Tibial artery (tissue), 4 donors: ENCODE measurements around the gene DNPEP.

Source experiments
- DNase-seq, 2 donors: peaks; one replicate each; pipeline ENCODE4 v3.0.0-alpha.2; 2019
- H3K27ac ChIP-seq, 2 donors: fragments of 200-600 bp; sonication (generic) in 1 of 2; 1 replicate in 1 of 2; 2 replicates in 1 of 2; pipeline ENCODE4 v1.5.1; 2018 to 2019; ENCODE audit warnings: mild to moderate bottlenecking in 1 of 2
- H3K27me3 ChIP-seq, 2 donors: fragments of 200-600 bp; sonication (generic) in 1 of 2; one replicate each; pipeline versions ENCODE4 v1.5.1 to v1.6.0; 2016 to 2019
- H3K36me3 ChIP-seq, 3 donors: fragments of 200-600 bp; sonication (generic) in 2 of 3; one replicate each; pipeline ENCODE4 v1.5.1; 2016 to 2019; ENCODE audit warnings: mild to moderate bottlenecking in 2 of 3
- H3K4me1 ChIP-seq, 4 donors: fragments of 200-600 bp; sonication (generic) in 2 of 4; 1 replicate in 3 of 4; 2 replicates in 1 of 4; pipeline ENCODE4 v1.5.1; 2016 to 2019
- H3K4me3 ChIP-seq, 2 donors: fragments of 200-600 bp; sonication (generic) in 1 of 2; 1 replicate in 1 of 2; 2 replicates in 1 of 2; pipeline ENCODE4 v1.5.1; 2018 to 2019; ENCODE audit warnings: mild to moderate bottlenecking in 2 of 2
- H3K9me3 ChIP-seq, 3 donors: fragments of 200-600 bp; sonication (generic) in 1 of 3; one replicate each; pipeline ENCODE4 v1.5.1; 2016 to 2019
- CTCF ChIP-seq, 2 experiments: fragments of 200-600 bp in 1 of 2; fragments of 450-650 bp in 1 of 2; IDR thresholded peaks; one replicate each; pipeline ENCODE4 v1.5.1; 2017 to 2019; ENCODE audit warnings: antibody characterized with exemption in 2 of 2, mild to moderate bottlenecking in 1 of 2, moderate library complexity in 1 of 2
- intact Hi-C: fragments of 100-400 bp; cut with DNase I; formaldehyde crosslinking; loops from one replicate; pipeline ENCODE4 v1.15.0; 2023; ENCODE audit warnings: low total_unique reads

Gene DNPEP

GRCh38 chr2:219362072-219362471 is 25.6 kb downstream of the DNPEP start:
- Histone ChIP-seq H3K27me3 (peaks cover 0 to 28% of the 10 kb centered on the region in 2 donors), H3K9me3 (no peaks in the 10 kb centered on the region), H3K36me3 (no peaks in the 10 kb centered on the region), H3K4me3 (no peak overlapping the region), H3K4me1 (peaks cover 0 to 12% (median 11%) of the 10 kb centered on the region in 4 donors), H3K27ac (no peak overlapping the region)
- no peak for TF ChIP-seq CTCF (IDR thresholded peaks at IDR 0.05)
- intact Hi-C loops, result no loop called here
- no peak for DNase-seq

GRCh38 chr2:219358170-219359075 is 29.3 kb downstream of the DNPEP start:
- Histone ChIP-seq H3K27me3 (peaks cover 0 to 62% of the 10 kb centered on the region in 2 donors), H3K27ac (no peak overlapping the region), H3K9me3 (no peaks in the 10 kb centered on the region), H3K4me3 (peak overlapping the region in 1 of 2 donors; percentile 11), H3K4me1 (peaks cover 0 to 12% (median 11%) of the 10 kb centered on the region in 4 donors), H3K36me3 (no peaks in the 10 kb centered on the region)
- DNase-seq, result no peak
- intact Hi-C loops, result no loop called here
- no peak for TF ChIP-seq CTCF (IDR thresholded peaks at IDR 0.05)

GRCh38 chr2:219356834-219357233 is 30.9 kb downstream of the DNPEP start:
- Histone ChIP-seq H3K27ac (no peak overlapping the region), H3K4me1 (peaks cover 0 to 12% (median 11%) of the 10 kb centered on the region in 4 donors), H3K36me3 (no peaks in the 10 kb centered on the region), H3K4me3 (no peak overlapping the region), H3K9me3 (no peaks in the 10 kb centered on the region), H3K27me3 (peaks cover 0 to 76% of the 10 kb centered on the region in 2 donors)
- TF ChIP-seq CTCF (IDR thresholded peaks at IDR 0.05), result no peak
- intact Hi-C loops, result no loop called here
- no peak for DNase-seq

GRCh38 chr2:219354582-219354981 is 33.1 kb downstream of the DNPEP start:
- Histone ChIP-seq H3K9me3 (no peaks in the 10 kb centered on the region), H3K4me3 (no peak overlapping the region), H3K4me1 (peaks cover 0 to 12% (median 11%) of the 10 kb centered on the region in 4 donors), H3K27me3 (peaks cover 0 to 86% of the 10 kb centered on the region in 2 donors), H3K36me3 (no peaks in the 10 kb centered on the region), H3K27ac (no peak overlapping the region)
- no peak for TF ChIP-seq CTCF (IDR thresholded peaks at IDR 0.05)
- intact Hi-C loops, result no loop called here
- DNase-seq, result no peak

- intact Hi-C loops, result no loop called here
- Histone ChIP-seq H3K27ac (no peak overlapping the region), H3K27me3 (peaks cover 0 to 75% of the 10 kb centered on the region in 2 donors), H3K4me3 (no peak overlapping the region), H3K36me3 (no peaks in the 10 kb centered on the region), H3K4me1 (peaks cover 0 to 4% (median 3%) of the 10 kb centered on the region in 4 donors), H3K9me3 (no peaks in the 10 kb centered on the region)
- TF ChIP-seq CTCF (IDR thresholded peaks at IDR 0.05), result no peak
- no peak for DNase-seq
Measured at GRCh38 chr2:219353129-219353528, 34.6 kb downstream of the DNPEP start.
